Retinal pigment epithelial cell (primary cell): ENCODE data around the gene CEP20.
A peak's percentile ranks its signal among the peaks of the same experiment; 100 is the strongest.

Experiments used
- DNase-seq: peaks from one replicate; pipeline ENCODE4 v3.0.0-alpha.2; 2010; ENCODE audit warnings: low read depth
- H3K4me3 ChIP-seq: 2 replicates; pipeline ENCODE4 v1.5.1; 2011; ENCODE audit warnings: mild to moderate bottlenecking, low read length, control low read depth, moderate library complexity
- TF ChIP-seq, protein P1 (sequence below): conservative IDR thresholded peaks from 2 replicates; pipeline ENCODE4 v1.5.1; 2011; ENCODE audit warnings: low read depth, low read length, control low read depth, inconsistent platforms

CEP20 gene

GRCh38 chr16:15874745-15875314 is 13.6 kb downstream of the CEP20 start:
- peak; percentile 33 for DNase-seq
- H3K4me3 ChIP-seq, result no peak overlapping the region

DNA sequence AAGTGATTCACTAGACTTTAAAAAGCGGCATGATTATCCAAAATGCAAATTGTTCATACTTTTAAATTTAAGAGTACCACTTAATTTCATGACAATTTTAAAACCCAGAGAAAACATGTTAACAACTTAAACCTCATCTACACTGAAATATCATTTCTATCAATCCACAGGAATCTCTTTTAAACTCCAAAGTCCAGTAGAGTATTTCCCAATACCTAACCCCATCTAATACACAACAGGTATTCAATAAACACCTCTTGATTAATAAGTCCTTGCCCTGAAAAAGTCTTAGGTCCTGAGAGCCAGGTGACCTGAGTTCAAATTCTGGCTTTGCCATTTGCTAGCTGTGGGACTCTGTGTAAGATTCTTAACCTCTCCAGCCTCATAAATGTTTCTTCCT is 14.7 kb downstream of the CEP20 start:
- no peak for DNase-seq
- TF ChIP-seq, protein P1, sequence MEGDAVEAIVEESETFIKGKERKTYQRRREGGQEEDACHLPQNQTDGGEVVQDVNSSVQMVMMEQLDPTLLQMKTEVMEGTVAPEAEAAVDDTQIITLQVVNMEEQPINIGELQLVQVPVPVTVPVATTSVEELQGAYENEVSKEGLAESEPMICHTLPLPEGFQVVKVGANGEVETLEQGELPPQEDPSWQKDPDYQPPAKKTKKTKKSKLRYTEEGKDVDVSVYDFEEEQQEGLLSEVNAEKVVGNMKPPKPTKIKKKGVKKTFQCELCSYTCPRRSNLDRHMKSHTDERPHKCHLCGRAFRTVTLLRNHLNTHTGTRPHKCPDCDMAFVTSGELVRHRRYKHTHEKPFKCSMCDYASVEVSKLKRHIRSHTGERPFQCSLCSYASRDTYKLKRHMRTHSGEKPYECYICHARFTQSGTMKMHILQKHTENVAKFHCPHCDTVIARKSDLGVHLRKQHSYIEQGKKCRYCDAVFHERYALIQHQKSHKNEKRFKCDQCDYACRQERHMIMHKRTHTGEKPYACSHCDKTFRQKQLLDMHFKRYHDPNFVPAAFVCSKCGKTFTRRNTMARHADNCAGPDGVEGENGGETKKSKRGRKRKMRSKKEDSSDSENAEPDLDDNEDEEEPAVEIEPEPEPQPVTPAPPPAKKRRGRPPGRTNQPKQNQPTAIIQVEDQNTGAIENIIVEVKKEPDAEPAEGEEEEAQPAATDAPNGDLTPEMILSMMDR, result no peak
- H3K4me3 ChIP-seq, result no peak overlapping the region

More at GRCh38 chr16:15874745-15875314, 13.6 kb downstream of the CEP20 start:
- TF ChIP-seq, protein P1, result peak; percentile 94

DNA sequence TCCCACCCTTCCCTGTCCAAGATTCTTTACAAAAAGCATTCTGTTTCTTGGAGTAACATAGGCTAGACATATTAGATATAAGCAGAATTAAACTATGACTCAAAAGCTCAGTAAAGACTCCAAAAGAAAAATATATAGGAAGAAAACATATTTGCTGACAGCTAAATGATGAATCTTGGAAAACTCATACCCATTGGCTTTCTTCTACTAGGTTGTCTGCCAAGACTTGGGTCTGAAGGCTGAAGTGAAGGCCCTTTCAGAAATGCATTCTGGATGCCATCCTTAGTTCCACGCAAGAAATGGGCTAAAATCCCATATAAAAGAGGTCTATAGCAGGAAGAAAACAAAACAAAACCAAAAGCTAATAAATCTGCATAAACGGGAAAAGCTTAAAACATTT is 15.1 kb downstream of the CEP20 start:
- DNase-seq, result no peak
- no peak overlapping the region for H3K4me3 ChIP-seq
- TF ChIP-seq, protein P1, result no peak

DNA sequence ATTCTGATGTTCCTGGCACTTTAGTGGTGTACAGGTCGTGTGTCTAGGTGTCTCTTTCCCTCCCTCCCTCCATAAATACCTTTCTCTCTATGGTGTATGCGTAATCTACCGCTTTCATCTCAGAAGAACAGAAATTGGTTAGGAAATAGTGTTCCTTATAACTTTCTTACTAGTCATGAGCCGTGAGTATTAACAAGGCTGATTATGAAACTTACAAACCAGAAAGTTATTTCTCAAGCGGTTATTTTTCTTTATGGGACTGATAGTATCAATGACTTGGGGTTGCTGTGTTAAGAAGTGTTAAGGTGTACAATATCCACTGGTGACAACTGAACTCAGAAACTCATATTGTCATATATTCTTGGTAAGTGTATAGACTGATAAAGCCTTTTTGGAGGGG is 18.4 kb downstream of the CEP20 start:
- TF ChIP-seq, protein P1, result no peak
- H3K4me3 ChIP-seq, result no peak overlapping the region
- no peak for DNase-seq

DNA sequence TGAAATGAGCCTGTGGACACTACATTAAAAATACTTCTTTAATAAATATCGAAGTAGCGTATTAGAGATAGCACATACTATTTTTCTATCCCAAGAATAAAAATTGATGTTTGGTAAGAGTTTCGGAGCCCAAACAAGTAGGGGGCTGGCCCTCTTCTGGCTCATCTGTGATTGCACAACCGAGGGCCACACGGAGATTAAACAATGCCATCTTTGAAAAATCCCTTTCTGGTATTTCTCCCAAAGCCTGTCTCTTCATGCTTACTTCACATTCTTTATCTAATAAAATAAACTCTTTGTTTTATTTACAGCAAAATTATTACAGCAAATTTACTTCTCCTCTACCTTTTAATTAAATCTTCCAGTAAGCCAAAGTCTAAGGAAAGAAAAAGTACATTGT is 22.0 kb downstream of the CEP20 start:
- no peak for DNase-seq
- no peak overlapping the region for H3K4me3 ChIP-seq
- TF ChIP-seq, protein P1, result no peak

DNA sequence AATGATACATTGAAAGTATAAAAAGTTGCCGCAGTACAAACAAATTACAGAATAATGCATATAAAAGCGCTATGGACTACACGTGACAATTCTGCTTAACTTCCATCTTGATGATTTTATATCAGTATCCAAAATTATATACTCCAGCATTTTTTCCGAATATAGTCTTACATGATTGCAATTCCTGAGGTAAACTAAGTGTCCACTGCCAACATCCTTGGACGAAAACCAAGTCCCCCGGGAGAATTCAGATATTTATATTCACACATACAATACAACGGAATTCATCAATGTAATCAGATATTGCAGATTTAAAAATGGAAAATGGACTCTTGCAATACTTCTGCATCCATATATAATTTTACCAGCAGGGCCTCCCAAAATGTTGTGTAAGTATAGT is 22.7 kb downstream of the CEP20 start:
- no peak for DNase-seq
- no peak overlapping the region for H3K4me3 ChIP-seq
- TF ChIP-seq, protein P1, result no peak

DNA sequence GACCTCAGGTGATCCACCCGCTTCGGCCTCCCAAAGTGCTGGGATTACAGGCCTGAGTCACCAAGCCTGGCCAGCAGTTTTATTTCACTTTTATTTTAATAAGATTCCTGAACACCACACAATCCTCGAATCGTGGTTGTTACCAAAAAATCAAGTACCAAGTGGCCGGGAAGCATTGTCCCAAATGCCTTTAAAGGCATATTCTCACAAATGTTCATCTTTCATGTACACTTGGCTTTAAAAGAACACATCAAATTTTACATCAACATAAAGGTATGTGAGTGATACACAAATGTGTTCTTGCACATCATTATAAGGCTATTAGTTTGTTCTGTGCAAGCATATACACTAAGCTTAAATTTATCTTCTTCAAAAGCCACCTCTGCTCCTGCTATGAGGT is 23.5 kb downstream of the CEP20 start:
- H3K4me3 ChIP-seq, result no peak overlapping the region
- TF ChIP-seq, protein P1, result no peak
- DNase-seq, result no peak
